B cell (primary cell): ENCODE data around the gene MALRD1. TPM values are rescaled to one million over a fixed set of nuclear protein-coding genes. Genes with fewer than 3 reads are reported as not detected.

Experiments
- ATAC-seq: fragments of 200-7000 bp; cut with Tn5 transposase; one replicate; pipeline ENCODE4 v1.10.0; 2021; ENCODE audit warnings: low read depth, mild to moderate bottlenecking, moderate number of reproducible peaks, moderate library complexity
- CTCF ChIA-PET: fragments of 350-600 bp; sonication (Branson Sonifier 250); formaldehyde crosslinking; loops from one replicate; lab custom pipeline; 2021; ENCODE audit warnings: antibody characterized with exemption, inconsistent platforms; lab: Charles Lee
- POLR2A ChIA-PET: fragments of 350-600 bp; sonication (Branson Sonifier 250); formaldehyde crosslinking; loops from one replicate; lab custom pipeline; 2021; ENCODE audit warnings: antibody characterized with exemption; lab: Charles Lee
- DNase-seq: peaks from one replicate; pipeline ENCODE4 v3.0.0; 2013
- H2AFZ ChIP-seq: 2 replicates; pipeline ENCODE4 v1.6.1; 2012; ENCODE audit warnings: mild to moderate bottlenecking, low read depth, low read length; ENCODE audit not compliant: insufficient read depth, poor library complexity, severe bottlenecking
- H3K27ac ChIP-seq, 2 donors: 1 replicate in 1 of 2; 2 replicates in 1 of 2; pipeline ENCODE4 v1.5.1; 2012 to 2013; ENCODE audit warnings: low read length in 2 of 2, mild to moderate bottlenecking in 2 of 2, moderate library complexity in 1 of 2
- H3K27me3 ChIP-seq, 4 experiments: fragments of 200-600 bp in 1 of 4; sonication (generic) in 1 of 4; replicated peaks in 1 of 4; 1 replicate in 2 of 4; 2 replicates in 2 of 4; pipeline versions ENCODE4 v1.6.1 to v1.7.0; 2013 to 2016; ENCODE audit warnings: low read length in 3 of 4, mild to moderate bottlenecking in 2 of 4, mixed read lengths in 1 of 4, moderate library complexity in 1 of 4; ENCODE audit not compliant: insufficient read depth in 4 of 4, control insufficient read depth in 3 of 4; ENCODE audit errors: control extremely low read depth in 1 of 4
- H3K36me3 ChIP-seq, 2 experiments: replicated peaks in 1 of 2; 1 replicate in 1 of 2; 2 replicates in 1 of 2; pipeline versions ENCODE4 v1.6.1 to v1.7.1; 2013; ENCODE audit warnings: low read length in 1 of 2; ENCODE audit not compliant: insufficient read depth in 2 of 2, control insufficient read depth in 1 of 2; ENCODE audit errors: control extremely low read depth in 1 of 2, extremely low read depth in 1 of 2
- H3K4me1 ChIP-seq, 2 donors: fragments of 200-600 bp in 1 of 2; sonication (generic) in 1 of 2; 1 replicate in 1 of 2; 2 replicates in 1 of 2; pipeline versions ENCODE4 v1.5.1 to v1.6.1; 2013 to 2017; ENCODE audit warnings: low read length in 2 of 2; ENCODE audit not compliant: control insufficient read depth in 2 of 2, insufficient read depth in 2 of 2
- H3K4me2 ChIP-seq: replicated peaks from 2 replicates; pipeline ENCODE3; 2012; ENCODE audit warnings: mild to moderate bottlenecking, low read depth, low read length; ENCODE audit not compliant: poor library complexity, severe bottlenecking
- H3K4me3 ChIP-seq, 5 experiments: fragments of 200-600 bp in 1 of 5; sonication (generic) in 1 of 5; 1 replicate in 3 of 5; 2 replicates in 2 of 5; pipeline versions ENCODE4 v1.5.1 to v1.7.0; 2011 to 2016; ENCODE audit warnings: low read length in 4 of 5, mild to moderate bottlenecking in 4 of 5, low read depth in 2 of 5, control low read depth in 1 of 5, moderate library complexity in 1 of 5; ENCODE audit not compliant: insufficient read depth in 1 of 5; ENCODE audit errors: control extremely low read depth in 1 of 5, extremely low read depth in 1 of 5
- H3K79me2 ChIP-seq: fragments of 200-600 bp; sonication (generic); one replicate; pipeline ENCODE4 v1.6.0; 2016; ENCODE audit warnings: low read length; ENCODE audit not compliant: control insufficient read depth, insufficient read depth
- H3K9ac ChIP-seq: fragments of 200-600 bp; sonication (generic); 2 replicates; pipeline ENCODE4 v1.6.1; 2017; ENCODE audit warnings: mild to moderate bottlenecking, low read length, moderate library complexity
- H3K9me3 ChIP-seq, 3 donors: one replicate each; pipeline versions ENCODE4 v1.6.1 to v1.7.1; 2013; ENCODE audit warnings: low read length in 2 of 3; ENCODE audit not compliant: control insufficient read depth in 2 of 3, insufficient read depth in 1 of 3; ENCODE audit errors: control extremely low read depth in 1 of 3
- H4K20me1 ChIP-seq: 2 replicates; pipeline ENCODE4 v1.6.0; 2012; ENCODE audit warnings: mild to moderate bottlenecking, low read length; ENCODE audit not compliant: insufficient read depth, control insufficient read depth, poor library complexity, severe bottlenecking
- H3K27ac Mint-ChIP-seq: one replicate; pipeline ENCODE4 v1.8.0; 2021; ENCODE audit warnings: mixed read lengths
- H3K27me3 Mint-ChIP-seq: one replicate; pipeline ENCODE4 v1.8.0; 2021; ENCODE audit warnings: mixed read lengths
- H3K4me1 Mint-ChIP-seq: one replicate; pipeline ENCODE4 v1.8.0; 2021; ENCODE audit warnings: mixed read lengths
- H3K4me3 Mint-ChIP-seq: one replicate; pipeline ENCODE4 v1.8.0; 2021; ENCODE audit warnings: mixed read lengths
- H3K9me3 Mint-ChIP-seq: one replicate; pipeline ENCODE4 v1.8.0; 2022; ENCODE audit warnings: mixed read lengths; ENCODE audit not compliant: insufficient read depth
- CTCF ChIP-seq: fragments of 200-600 bp; IDR thresholded peaks from one replicate; pipeline ENCODE4 v1.8.0; 2022; ENCODE audit warnings: antibody characterized with exemption, mild to moderate bottlenecking
- EZH2 ChIP-seq: IDR thresholded peaks from 2 replicates; pipeline ENCODE4 v1.6.1; 2012; ENCODE audit warnings: borderline replicate concordance, low read depth, mild to moderate bottlenecking, moderate library complexity, low read length; ENCODE audit not compliant: insufficient read depth, poor library complexity, severe bottlenecking
- WGBS: methylation state at CpG from one replicate; pipeline ENCODE4 v1.1.5; 2013; ENCODE audit warnings: missing lambda C conversion rate; ENCODE audit not compliant: insufficient coverage; 5-methylcytosine and 5-hydroxymethylcytosine counted together
- intact Hi-C: fragments of 100-400 bp; cut with micrococcal nuclease; formaldehyde crosslinking; loops from one replicate; pipeline ENCODE4 v1.10.0; 2022
- polyA plus RNA-seq: library from polyadenylated mRNA; depleted of rRNA; stranded (reverse); fragments of >200 nt; gene quantifications from 2 replicates; pipeline ENCODE4 v1.2.3, GENCODE V29; 2012
- total RNA-seq, 2 donors: library from RNA; stranded (reverse); fragments of 120-200 nt in 1 of 2; gene quantifications; 1 replicate in 1 of 2; 2 replicates in 1 of 2; pipeline versions ENCODE4 v1.2.3 to v1.2.4, GENCODE V29; 2013 to 2022

The MALRD1 gene
- total and polyA plus RNA-seq, 2 donors (not counting 1 experiment from before 2014, with no cell fraction given), result not detected

- intact Hi-C loops, result no loop called here
These were observed 318.6 kb downstream of the MALRD1 start for GRCh38 chr10:19367176-19367575.

DNA sequence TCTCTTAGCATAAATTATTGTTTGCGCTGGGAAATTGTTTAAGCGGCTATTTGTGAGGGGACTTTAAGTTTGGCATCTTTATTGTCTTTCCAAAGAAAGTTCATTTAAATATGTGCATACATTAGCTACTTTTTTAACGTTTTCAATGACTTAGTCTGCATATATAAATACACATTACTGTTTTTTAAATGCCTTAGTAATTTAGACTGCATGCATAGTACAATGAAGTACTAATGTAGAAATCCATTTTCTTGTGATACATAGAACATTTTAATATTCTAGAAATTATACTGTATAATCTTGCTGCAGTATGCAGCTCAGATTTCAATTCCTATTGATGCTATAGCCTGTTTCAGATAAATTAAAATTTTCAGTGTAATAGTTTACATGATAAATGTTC lies 325.4 kb downstream of the MALRD1 start:
- Histone ChIP-seq H3K36me3 (no peaks in the 10 kb centered on the region), H3K4me3 (no peak overlapping the region), H2AFZ (no peak overlapping the region), H3K9me3 (no peaks in the 10 kb centered on the region), H3K4me1 (no peaks in the 10 kb centered on the region), H3K9ac (no peak overlapping the region), H3K27ac (no peak overlapping the region), H3K4me2 (no peak overlapping the region), H4K20me1 (no peaks in the 10 kb centered on the region), H3K79me2 (no peaks in the 10 kb centered on the region), H3K27me3 (no peaks in the 10 kb centered on the region)
- Mint-ChIP-seq H3K27me3 (no peaks in the 10 kb centered on the region), H3K4me3 (no peak overlapping the region), H3K9me3 (peaks cover 2% of the 10 kb centered on the region), H3K27ac (no peak overlapping the region), H3K4me1 (no peaks in the 10 kb centered on the region)
- TF ChIP-seq CTCF (no peak), EZH2 (no peak)
- intact Hi-C loops, result no loop called here
- ATAC-seq, result no peak
- DNase-seq, result no peak
- ChIA-PET POLR2A (no interaction called here), CTCF (no interaction called here)
- WGBS, result no CpG with 5 or more reads among the region's 3 CpGs

More at GRCh38 chr10:19367176-19367575, 318.6 kb downstream of the MALRD1 start:
- Histone ChIP-seq H3K4me1 (no peaks in the 10 kb centered on the region), H3K27ac (no peak overlapping the region), H3K27me3 (no peaks in the 10 kb centered on the region), H3K9me3 (no peaks in the 10 kb centered on the region), H3K36me3 (no peaks in the 10 kb centered on the region), H2AFZ (no peak overlapping the region), H3K9ac (no peak overlapping the region), H4K20me1 (no peaks in the 10 kb centered on the region), H3K79me2 (no peaks in the 10 kb centered on the region), H3K4me2 (no peak overlapping the region), H3K4me3 (no peak overlapping the region)
- whole genome bisulfite sequencing, result no CpG with 5 or more reads among the region's 2 CpGs
- no peak overlapping the region for H3K4me3 Mint-ChIP-seq
- DNase-seq, result no peak
- peaks cover 5% of the 10 kb centered on the region for H3K9me3 Mint-ChIP-seq
- H3K4me1 Mint-ChIP-seq, result no peaks in the 10 kb centered on the region
- TF ChIP-seq EZH2 (no peak), CTCF (no peak)
- ChIA-PET POLR2A (no interaction called here), CTCF (no interaction called here)
- H3K27ac Mint-ChIP-seq, result no peak overlapping the region
- no peak for ATAC-seq
- H3K27me3 Mint-ChIP-seq, result no peaks in the 10 kb centered on the region
